H9 (cell line): Measurements from ENCODE around the gene TMEM132C. TPM values are rescaled to one million over a fixed set of nuclear protein-coding genes. Genes with fewer than 3 reads are reported as not detected.

ENCODE experiments used
- DNase-seq: peaks from one replicate; pipeline ENCODE4 v3.0.0-alpha.2; 2017
- H2AFZ ChIP-seq: one replicate; pipeline ENCODE4 v1.6.1; 2013; ENCODE audit warnings: mild to moderate bottlenecking, low read length, control low read depth, moderate library complexity
- H2AK5ac ChIP-seq: 2 replicates; pipeline ENCODE4 v1.6.1; 2013; ENCODE audit warnings: low read length, control low read depth, mixed read lengths; ENCODE audit not compliant: insufficient read length
- H2BK120ac ChIP-seq: one replicate; pipeline ENCODE4 v1.6.1; 2013; ENCODE audit warnings: low read depth, mild to moderate bottlenecking, low read length, control low read depth, inconsistent platforms; ENCODE audit not compliant: poor library complexity, severe bottlenecking
- H2BK12ac ChIP-seq: 2 replicates; pipeline ENCODE4 v1.6.1; 2013; ENCODE audit warnings: low read length, control low read depth, mixed read lengths, low read depth; ENCODE audit not compliant: insufficient read length
- H2BK15ac ChIP-seq: 2 replicates; pipeline ENCODE4 v1.6.1; 2013; ENCODE audit warnings: low read depth, low read length, control low read depth
- H2BK20ac ChIP-seq: one replicate; pipeline ENCODE4 v1.6.1; 2013; ENCODE audit warnings: low read depth, mild to moderate bottlenecking, low read length, control low read depth, inconsistent platforms; ENCODE audit not compliant: poor library complexity, severe bottlenecking
- H2BK5ac ChIP-seq: 2 replicates; pipeline ENCODE4 v1.6.1; 2013; ENCODE audit warnings: low read length, control low read depth, mixed read lengths; ENCODE audit not compliant: insufficient read length
- H3K14ac ChIP-seq: 2 replicates; pipeline ENCODE4 v1.6.1; 2013; ENCODE audit warnings: low read length, control low read depth; ENCODE audit not compliant: insufficient read depth
- H3K18ac ChIP-seq: 2 replicates; pipeline ENCODE4 v1.6.1; 2013; ENCODE audit warnings: low read depth, mild to moderate bottlenecking, mixed read lengths, low read length, control low read depth; ENCODE audit not compliant: insufficient read length
- H3K23ac ChIP-seq: 2 replicates; pipeline ENCODE4 v1.6.1; 2013; ENCODE audit warnings: low read length, control low read depth, mixed read lengths, low read depth; ENCODE audit not compliant: insufficient read length
- H3K23me2 ChIP-seq: 2 replicates; pipeline ENCODE4 v1.6.1; 2013; ENCODE audit warnings: low read depth, mild to moderate bottlenecking, mixed read lengths, low read length, control low read depth; ENCODE audit not compliant: insufficient read length, poor library complexity, severe bottlenecking
- H3K27ac ChIP-seq: 2 replicates; pipeline ENCODE4 v1.5.1; 2013; ENCODE audit warnings: low read length, control low read depth, mixed read lengths, low read depth; ENCODE audit not compliant: insufficient read length
- H3K27me3 ChIP-seq: 2 replicates; pipeline ENCODE4 v1.6.1; 2013; ENCODE audit warnings: low read length, control low read depth, inconsistent platforms; ENCODE audit not compliant: insufficient read depth
- H3K4ac ChIP-seq: 2 replicates; pipeline ENCODE4 v1.6.1; 2013; ENCODE audit warnings: low read depth, mild to moderate bottlenecking, control low read depth, inconsistent platforms, low read length, moderate library complexity
- H3K4me1 ChIP-seq: 2 replicates; pipeline ENCODE4 v1.6.1; 2013; ENCODE audit warnings: low read length, control low read depth, inconsistent platforms; ENCODE audit not compliant: insufficient read depth
- H3K4me2 ChIP-seq: 2 replicates; pipeline ENCODE4 v1.6.1; 2013; ENCODE audit warnings: low read length, control low read depth, mixed read lengths; ENCODE audit not compliant: insufficient read length, insufficient read depth
- H3K56ac ChIP-seq: 2 replicates; pipeline ENCODE4 v1.6.1; 2013; ENCODE audit warnings: low read depth, mild to moderate bottlenecking, mixed read lengths, low read length, control low read depth; ENCODE audit not compliant: insufficient read length
- H3K79me1 ChIP-seq: 2 replicates; pipeline ENCODE4 v1.6.1; 2013; ENCODE audit warnings: low read depth, mild to moderate bottlenecking, moderate library complexity, low read length, control low read depth, inconsistent platforms; ENCODE audit not compliant: insufficient read depth, poor library complexity, severe bottlenecking
- H3K79me2 ChIP-seq: 2 replicates; pipeline ENCODE4 v1.6.1; 2013; ENCODE audit warnings: low read length, control low read depth, inconsistent platforms; ENCODE audit not compliant: insufficient read depth
- H3K9ac ChIP-seq: 2 replicates; pipeline ENCODE4 v1.6.1; 2013; ENCODE audit warnings: low read length, control low read depth, mixed read lengths; ENCODE audit not compliant: insufficient read length; ENCODE audit errors: extremely low read depth
- H3K9me3 ChIP-seq: one replicate; pipeline ENCODE4 v1.6.1; 2013; ENCODE audit warnings: low read depth, low read length, inconsistent platforms; ENCODE audit not compliant: control insufficient read depth
- H3T11ph ChIP-seq: one replicate; pipeline ENCODE4 v1.6.1; 2013; ENCODE audit warnings: mild to moderate bottlenecking, low read length, control low read depth, inconsistent platforms
- H4K20me1 ChIP-seq: one replicate; pipeline ENCODE4 v1.6.1; 2013; ENCODE audit not compliant: control insufficient read depth, insufficient read length, insufficient read depth
- H4K5ac ChIP-seq: 2 replicates; pipeline ENCODE4 v1.6.1; 2013; ENCODE audit warnings: low read depth, mild to moderate bottlenecking, mixed read lengths, low read length, control low read depth; ENCODE audit not compliant: insufficient read length
- H4K8ac ChIP-seq: replicated peaks from 2 replicates; pipeline ENCODE4 v1.6.1; 2013; ENCODE audit warnings: low read length, control low read depth, mixed read lengths, low read depth; ENCODE audit not compliant: insufficient read length
- H4K91ac ChIP-seq: 2 replicates; pipeline ENCODE4 v1.6.1; 2013; ENCODE audit warnings: low read depth, mild to moderate bottlenecking, moderate library complexity, mixed read lengths, low read length, control low read depth; ENCODE audit not compliant: insufficient read length
- H3K27ac Mint-ChIP-seq, 3 experiments: 2 replicates in 2 of 3; 3 replicates in 1 of 3; pipeline ENCODE4 v1.8.0; 2020 to 2021; ENCODE audit warnings: mixed read lengths in 3 of 3, mild to moderate bottlenecking in 1 of 3, moderate library complexity in 1 of 3
- H3K27me3 Mint-ChIP-seq: 2 replicates; pipeline ENCODE4 v1.8.0; 2021; ENCODE audit warnings: low read depth, mild to moderate bottlenecking, moderate library complexity, mixed read lengths
- H3K36me3 Mint-ChIP-seq, 3 experiments: 2 replicates in 2 of 3; 3 replicates in 1 of 3; pipeline ENCODE4 v1.8.0; 2020 to 2021; ENCODE audit warnings: low read depth in 3 of 3, mixed read lengths in 3 of 3; ENCODE audit not compliant: insufficient read depth in 1 of 3
- H3K4me1 Mint-ChIP-seq, 2 experiments: 2 replicates each; pipeline ENCODE4 v1.8.0; 2020; ENCODE audit warnings: mixed read lengths in 2 of 2
- H3K4me3 Mint-ChIP-seq, 2 experiments: 2 replicates in 1 of 2; 3 replicates in 1 of 2; pipeline ENCODE4 v1.8.0; 2020 to 2021; ENCODE audit warnings: mild to moderate bottlenecking in 2 of 2, mixed read lengths in 2 of 2, moderate library complexity in 1 of 2
- H3K9me3 Mint-ChIP-seq, 2 experiments: 2 replicates in 1 of 2; 3 replicates in 1 of 2; pipeline ENCODE4 v1.8.0; 2020; ENCODE audit warnings: mild to moderate bottlenecking in 2 of 2, mixed read lengths in 2 of 2, moderate library complexity in 1 of 2
- CTCF ChIP-seq: fragments of 200-600 bp; sonication (generic); conservative IDR thresholded peaks from 3 replicates; pipeline ENCODE4 v1.8.0; 2021; ENCODE audit warnings: antibody characterized with exemption, mild to moderate bottlenecking
- WGBS: extraction: QIAGEN DNeasy Blood & Tissue Kit; methylation state at CpG from one replicate; pipeline ENCODE4 v1.1.7; 2013; ENCODE audit warnings: missing lambda C conversion rate, low lambda C conversion rate, mixed read lengths; ENCODE audit not compliant: insufficient read length; ENCODE audit errors: extremely low coverage; 5-methylcytosine and 5-hydroxymethylcytosine counted together
- total RNA-seq: library from RNA; stranded (reverse); gene quantifications from 2 replicates; pipeline ENCODE4 v1.2.1, GENCODE V29; 2021

Gene TMEM132C
- total RNA-seq, 1 experiment from 2014 or later = 0.22 TPM

GRCh38 chr12:128339126-128339520 is 72.2 kb downstream of the TMEM132C start:
- peaks cover 58% of the 10 kb centered on the region for H3K27me3 Mint-ChIP-seq
- peaks cover 15% of the 10 kb centered on the region for H3K4me1 ChIP-seq
- no peak overlapping the region for H2AFZ ChIP-seq
- H3K79me1 ChIP-seq = no peaks in the 10 kb centered on the region
- no peaks in the 10 kb centered on the region for H4K20me1 ChIP-seq
- H3K23ac ChIP-seq = no peak overlapping the region
- H3K27ac Mint-ChIP-seq = peak overlapping the region in 1 of 3 experiments; percentile 52; a peak in 2 of 7 replicates
- H3K9ac ChIP-seq = no peak overlapping the region
- TF ChIP-seq CTCF = no peak
- H3K56ac ChIP-seq = no peak overlapping the region
- no peak overlapping the region for H3K27ac ChIP-seq
- H3K36me3 Mint-ChIP-seq = no peaks in the 10 kb centered on the region
- no peak overlapping the region for H4K8ac ChIP-seq
- H3K4me3 Mint-ChIP-seq = peak overlapping the region; percentile 42 to 65
- H3K9me3 Mint-ChIP-seq = no peaks in the 10 kb centered on the region
- H2BK120ac ChIP-seq = no peak overlapping the region
- no peak overlapping the region for H2BK20ac ChIP-seq
- WGBS = no CpG with 5 or more reads among the region's 6 CpGs
- H3K14ac ChIP-seq = no peak overlapping the region
- H3T11ph ChIP-seq = no peak overlapping the region
- no peaks in the 10 kb centered on the region for H3K79me2 ChIP-seq
- no peaks in the 10 kb centered on the region for H3K9me3 ChIP-seq
- H2BK5ac ChIP-seq = no peak overlapping the region
- H3K23me2 ChIP-seq = peaks cover 3% of the 10 kb centered on the region
- H4K91ac ChIP-seq = no peak overlapping the region
- H3K18ac ChIP-seq = no peak overlapping the region
- no peaks in the 10 kb centered on the region for H3K27me3 ChIP-seq
- H3K4ac ChIP-seq = no peak overlapping the region
- peak overlapping the region; percentile 51 for H3K4me2 ChIP-seq
- H2BK15ac ChIP-seq = no peak overlapping the region
- H4K5ac ChIP-seq = no peak overlapping the region
- H2AK5ac ChIP-seq = no peak overlapping the region
- no peak overlapping the region for H2BK12ac ChIP-seq
- peaks cover 37 to 39% of the 10 kb centered on the region in 2 experiments for H3K4me1 Mint-ChIP-seq
- DNase-seq = peak; percentile 38
